GM12878 (cell line): Measurements from ENCODE around the gene SLC1A2. TPM values are rescaled to one million over a fixed set of nuclear protein-coding genes. Genes with fewer than 3 reads are reported as not detected.

ENCODE experiments used
- ATAC-seq: fragments of 200-7000 bp; cut with Tn5 transposase; 3 replicates; pipeline ENCODE4 v1.9.1; 2020; ENCODE audit warnings: mild to moderate bottlenecking, moderate library complexity
- BruUV-seq: library from RNA; stranded (reverse); fragments of 400-500 nt; replicated peaks from 2 replicates; lab custom pipeline; 2021; lab: Mats Ljungman, UMichigan
- CTCF ChIA-PET: fragments of 300-600 bp; sonication (Branson Sonifier 250); formaldehyde crosslinking; extraction: SDS; loops from one replicate; lab custom pipeline; 2021; ENCODE audit warnings: inconsistent platforms; lab: Yijun Ruan, JAX
- POLR2A ChIA-PET: fragments of 350-600 bp; formaldehyde crosslinking; extraction: SDS; loops from one replicate; lab custom pipeline; 2021; ENCODE audit warnings: inconsistent platforms; lab: Charles Lee
- RAD21 ChIA-PET: fragments of 300-600 bp; sonication (Branson Sonifier 250); formaldehyde crosslinking; loops from one replicate; lab custom pipeline; 2023; ENCODE audit warnings: antibody characterized with exemption; ENCODE audit not compliant: unreplicated experiment; lab: Charles Lee
- SMC1A ChIA-PET: fragments of 300-600 bp; sonication (Branson Sonifier 250); formaldehyde crosslinking; loops from one replicate; lab custom pipeline; 2023; ENCODE audit not compliant: unreplicated experiment, uncharacterized antibody; lab: Charles Lee
- DNase-seq: peaks from one replicate; pipeline ENCODE4 v3.0.0-alpha.2; 2011; ENCODE audit warnings: low read depth, low spot score
- FAIRE-seq: peaks from 3 replicates; lab custom pipeline; 2011; peaks lifted over from hg19 to GRCh38; lab: Jason Lieb, UNC
- H2AFZ ChIP-seq: 2 replicates; pipeline ENCODE4 v1.6.0; 2011; ENCODE audit warnings: low read depth, low read length, control low read depth; ENCODE audit not compliant: control insufficient read depth
- H3K27ac ChIP-seq: 2 replicates; pipeline ENCODE4 v1.5.1; 2011; ENCODE audit warnings: control low read depth; ENCODE audit not compliant: control insufficient read depth, insufficient read depth
- H3K27me3 ChIP-seq, 2 experiments: replicated peaks in 1 of 2; 2 replicates each; pipeline versions ENCODE4 v1.6.0 to v1.6.1; 2011; ENCODE audit warnings: low read length in 1 of 2; ENCODE audit not compliant: control insufficient read depth in 2 of 2, insufficient read depth in 2 of 2
- H3K36me3 ChIP-seq, 2 experiments: 2 replicates each; pipeline ENCODE4 v1.5.1; 2011; ENCODE audit warnings: low read length in 1 of 2; ENCODE audit not compliant: control insufficient read depth in 2 of 2, insufficient read depth in 2 of 2
- H3K4me1 ChIP-seq: 2 replicates; pipeline ENCODE4 v1.6.1; 2011; ENCODE audit warnings: mild to moderate bottlenecking, low read length, moderate library complexity, mixed read lengths; ENCODE audit not compliant: control insufficient read depth, insufficient read depth
- H3K4me2 ChIP-seq: 2 replicates; pipeline ENCODE4 v1.6.0; 2011; ENCODE audit warnings: control low read depth; ENCODE audit not compliant: control insufficient read depth, insufficient read depth
- H3K4me3 ChIP-seq: fragments of 200-600 bp; sonication (generic); 2 replicates; pipeline ENCODE4 v1.5.1; 2016
- H3K79me2 ChIP-seq: 2 replicates; pipeline ENCODE4 v1.6.0; 2011; ENCODE audit warnings: low read length; ENCODE audit not compliant: control insufficient read depth, insufficient read depth
- H3K9ac ChIP-seq: 2 replicates; pipeline ENCODE4 v1.8.0; 2011; ENCODE audit warnings: low read length, control low read depth, mixed read lengths; ENCODE audit not compliant: control insufficient read depth, insufficient read depth
- H3K9me3 ChIP-seq: replicated peaks from 3 replicates; pipeline ENCODE4 v1.5.1; 2011; ENCODE audit warnings: mild to moderate bottlenecking, low read length; ENCODE audit not compliant: control insufficient read depth, insufficient read depth
- H4K20me1 ChIP-seq: 2 replicates; pipeline ENCODE4 v1.6.0; 2011; ENCODE audit not compliant: control insufficient read depth, insufficient read depth
- CREM ChIP-seq: IDR thresholded peaks from 2 replicates; pipeline ENCODE4 v1.6.1; 2014; ENCODE audit warnings: antibody characterized with exemption, low read depth
- E4F1 ChIP-seq: fragments of 450-650 bp; IDR thresholded peaks from 2 replicates; pipeline ENCODE4 v1.6.1; 2018; ENCODE audit warnings: borderline replicate concordance, mild to moderate bottlenecking; ENCODE audit not compliant: partially characterized antibody
- FOXK2 ChIP-seq: fragments of 450-650 bp; IDR thresholded peaks from 2 replicates; pipeline ENCODE4 v1.6.1; 2017; ENCODE audit warnings: mild to moderate bottlenecking, moderate library complexity
- POU2F2 ChIP-seq: IDR thresholded peaks from 3 replicates; pipeline ENCODE4 v1.6.1; 2011; ENCODE audit warnings: low read depth, mild to moderate bottlenecking, low read length, borderline replicate concordance
- RB1 ChIP-seq: fragments of 450-650 bp; formaldehyde crosslinking; IDR thresholded peaks from 2 replicates; pipeline ENCODE4 v1.6.1; 2017; ENCODE audit warnings: mild to moderate bottlenecking, borderline replicate concordance
- SP1 ChIP-seq: IDR thresholded peaks from one replicate; pipeline ENCODE4 v1.6.1; 2011; ENCODE audit warnings: low read depth, low read length
- SUZ12 ChIP-seq: fragments of 200-600 bp; sonication (generic); IDR thresholded peaks from one replicate; pipeline ENCODE4 v1.6.1; 2018; ENCODE audit warnings: antibody characterized with exemption, mild to moderate bottlenecking; ENCODE audit not compliant: unreplicated experiment
- TCF3 ChIP-seq: IDR thresholded peaks from 2 replicates; pipeline ENCODE4 v1.6.1; 2012; ENCODE audit warnings: low read depth, mild to moderate bottlenecking, low read length, borderline replicate concordance; ENCODE audit not compliant: insufficient read depth
- ZNF24 ChIP-seq: fragments of 450-650 bp; IDR thresholded peaks from 2 replicates; pipeline ENCODE4 v1.6.1; 2017; ENCODE audit warnings: antibody characterized with exemption, mild to moderate bottlenecking
- WGBS: methylation state at CpG from one replicate; pipeline ENCODE4 v1.1.6; 2016; ENCODE audit warnings: low lambda C conversion rate; ENCODE audit not compliant: insufficient replicate concordance, insufficient coverage; ENCODE audit errors: missing lambda C conversion rate; 5-methylcytosine and 5-hydroxymethylcytosine counted together
- in situ Hi-C: fragments of 300-500 bp; cut with MboI; formaldehyde crosslinking; loops from 9 replicates; pipeline ENCODE4 v1.14.3; 2018; ENCODE audit warnings: mixed read lengths
- intact Hi-C: fragments of 100-400 bp; cut with micrococcal nuclease; formaldehyde crosslinking; loops from one replicate; pipeline ENCODE4 v1.14.2; 2022; ENCODE audit not compliant: unreplicated experiment
- polyA plus RNA-seq, 11 experiments: library from polyadenylated mRNA; depleted of rRNA in 4 of 11; unstranded in 6 of 11; stranded (reverse) in 5 of 11; fragments of >200 nt; fragmentation: Nextera tagmentation in 4 of 11; fragmentation: Illumina TruSeq in 1 of 11; extraction: Ambion mirVana in 4 of 11; extraction: Trizol in 1 of 11; gene quantifications; 1 replicate in 1 of 11; 2 replicates in 10 of 11; pipeline versions ENCODE4 v1.2.1 to v1.2.3, GENCODE V29; 2011 to 2016; ENCODE audit warnings: inconsistent platforms in 2 of 11, missing spikeins in 2 of 11, low read depth in 1 of 11
- total RNA-seq, 4 experiments: library from RNA; depleted of rRNA in 3 of 4; stranded (reverse); fragments of >200 nt in 3 of 4; fragmentation: Illumina TruSeq in 1 of 4; extraction: Trizol in 1 of 4; gene quantifications; 2 replicates each; pipeline versions ENCODE4 v1.2.1 to v1.2.3, GENCODE V29; 2013 to 2021
- TF ChIP-seq, protein P1 (sequence below): fragments of 450-650 bp; formaldehyde crosslinking; IDR thresholded peaks from 2 replicates; pipeline ENCODE4 v1.5.0; 2022; ENCODE audit warnings: mild to moderate bottlenecking, missing genetic modification characterization
- TF ChIP-seq, protein P2 (sequence below): fragments of 450-650 bp; formaldehyde crosslinking; IDR thresholded peaks from 2 replicates; pipeline ENCODE4 v1.4.0; 2020; ENCODE audit warnings: mild to moderate bottlenecking, moderate library complexity
- TF ChIP-seq, protein P3 (sequence below): fragments of 450-650 bp; IDR thresholded peaks from 2 replicates; pipeline ENCODE4 v1.6.1; 2017; ENCODE audit warnings: antibody characterized with exemption, mild to moderate bottlenecking, moderate library complexity

Gene SLC1A2
- total and polyA plus RNA-seq, 10 of the 15 experiments (the other 5 are each of a cell fraction or from before 2014, with no cell fraction given): 0.01 to 0.84 (median 0.22) TPM; not detected in 1

- Histone ChIP-seq H3K4me3 (no peak overlapping the region), H2AFZ (no peak overlapping the region), H3K79me2 (no peaks in the 10 kb centered on the region), H4K20me1 (no peaks in the 10 kb centered on the region), H3K4me2 (no peak overlapping the region), H3K9ac (no peak overlapping the region), H3K9me3 (no peaks in the 10 kb centered on the region), H3K27me3 (no peaks in the 10 kb centered on the region; a peak in 4 of 4 replicates), H3K36me3 (no peaks in the 10 kb centered on the region), H3K27ac (no peak overlapping the region), H3K4me1 (no peaks in the 10 kb centered on the region)
- in situ Hi-C loops (no loop called here), intact Hi-C loops (no loop called here)
- ATAC-seq (no peak), FAIRE-seq (no peak), DNase-seq (no peak)
- POLR2A ChIA-PET: no interaction called here
- RAD21 ChIA-PET: no interaction called here
- SMC1A ChIA-PET: no interaction called here
- CTCF ChIA-PET: interaction anchor here (1.1 kb wide), 1 partner anchor 33 kb away, joined by 5 read pairs; no protein-coding TSS in a partner anchor
- WGBS: 0% methylated on average over 1 of the region's 1 CpG
- no TSS peak for BruUV-seq
- no peak for TF ChIP-seq CREM
- TF ChIP-seq SUZ12: no peak
- TF ChIP-seq ZNF24: no peak
- TF ChIP-seq, protein P1, sequence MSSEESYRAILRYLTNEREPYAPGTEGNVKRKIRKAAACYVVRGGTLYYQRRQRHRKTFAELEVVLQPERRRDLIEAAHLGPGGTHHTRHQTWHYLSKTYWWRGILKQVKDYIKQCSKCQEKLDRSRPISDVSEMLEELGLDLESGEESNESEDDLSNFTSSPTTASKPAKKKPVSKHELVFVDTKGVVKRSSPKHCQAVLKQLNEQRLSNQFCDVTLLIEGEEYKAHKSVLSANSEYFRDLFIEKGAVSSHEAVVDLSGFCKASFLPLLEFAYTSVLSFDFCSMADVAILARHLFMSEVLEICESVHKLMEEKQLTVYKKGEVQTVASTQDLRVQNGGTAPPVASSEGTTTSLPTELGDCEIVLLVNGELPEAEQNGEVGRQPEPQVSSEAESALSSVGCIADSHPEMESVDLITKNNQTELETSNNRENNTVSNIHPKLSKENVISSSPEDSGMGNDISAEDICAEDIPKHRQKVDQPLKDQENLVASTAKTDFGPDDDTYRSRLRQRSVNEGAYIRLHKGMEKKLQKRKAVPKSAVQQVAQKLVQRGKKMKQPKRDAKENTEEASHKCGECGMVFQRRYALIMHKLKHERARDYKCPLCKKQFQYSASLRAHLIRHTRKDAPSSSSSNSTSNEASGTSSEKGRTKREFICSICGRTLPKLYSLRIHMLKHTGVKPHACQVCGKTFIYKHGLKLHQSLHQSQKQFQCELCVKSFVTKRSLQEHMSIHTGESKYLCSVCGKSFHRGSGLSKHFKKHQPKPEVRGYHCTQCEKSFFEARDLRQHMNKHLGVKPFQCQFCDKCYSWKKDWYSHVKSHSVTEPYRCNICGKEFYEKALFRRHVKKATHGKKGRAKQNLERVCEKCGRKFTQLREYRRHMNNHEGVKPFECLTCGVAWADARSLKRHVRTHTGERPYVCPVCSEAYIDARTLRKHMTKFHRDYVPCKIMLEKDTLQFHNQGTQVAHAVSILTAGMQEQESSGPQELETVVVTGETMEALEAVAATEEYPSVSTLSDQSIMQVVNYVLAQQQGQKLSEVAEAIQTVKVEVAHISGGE (CRISPR knock-in tag): no peak
- TF ChIP-seq, protein P2, sequence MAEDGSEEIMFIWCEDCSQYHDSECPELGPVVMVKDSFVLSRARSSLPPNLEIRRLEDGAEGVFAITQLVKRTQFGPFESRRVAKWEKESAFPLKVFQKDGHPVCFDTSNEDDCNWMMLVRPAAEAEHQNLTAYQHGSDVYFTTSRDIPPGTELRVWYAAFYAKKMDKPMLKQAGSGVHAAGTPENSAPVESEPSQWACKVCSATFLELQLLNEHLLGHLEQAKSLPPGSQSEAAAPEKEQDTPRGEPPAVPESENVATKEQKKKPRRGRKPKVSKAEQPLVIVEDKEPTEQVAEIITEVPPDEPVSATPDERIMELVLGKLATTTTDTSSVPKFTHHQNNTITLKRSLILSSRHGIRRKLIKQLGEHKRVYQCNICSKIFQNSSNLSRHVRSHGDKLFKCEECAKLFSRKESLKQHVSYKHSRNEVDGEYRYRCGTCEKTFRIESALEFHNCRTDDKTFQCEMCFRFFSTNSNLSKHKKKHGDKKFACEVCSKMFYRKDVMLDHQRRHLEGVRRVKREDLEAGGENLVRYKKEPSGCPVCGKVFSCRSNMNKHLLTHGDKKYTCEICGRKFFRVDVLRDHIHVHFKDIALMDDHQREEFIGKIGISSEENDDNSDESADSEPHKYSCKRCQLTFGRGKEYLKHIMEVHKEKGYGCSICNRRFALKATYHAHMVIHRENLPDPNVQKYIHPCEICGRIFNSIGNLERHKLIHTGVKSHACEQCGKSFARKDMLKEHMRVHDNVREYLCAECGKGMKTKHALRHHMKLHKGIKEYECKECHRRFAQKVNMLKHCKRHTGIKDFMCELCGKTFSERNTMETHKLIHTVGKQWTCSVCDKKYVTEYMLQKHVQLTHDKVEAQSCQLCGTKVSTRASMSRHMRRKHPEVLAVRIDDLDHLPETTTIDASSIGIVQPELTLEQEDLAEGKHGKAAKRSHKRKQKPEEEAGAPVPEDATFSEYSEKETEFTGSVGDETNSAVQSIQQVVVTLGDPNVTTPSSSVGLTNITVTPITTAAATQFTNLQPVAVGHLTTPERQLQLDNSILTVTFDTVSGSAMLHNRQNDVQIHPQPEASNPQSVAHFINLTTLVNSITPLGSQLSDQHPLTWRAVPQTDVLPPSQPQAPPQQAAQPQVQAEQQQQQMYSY (CRISPR knock-in tag): no peak
- no peak for TF ChIP-seq TCF3
- TF ChIP-seq FOXK2: no peak
- no peak for TF ChIP-seq POU2F2
- TF ChIP-seq, protein P3, sequence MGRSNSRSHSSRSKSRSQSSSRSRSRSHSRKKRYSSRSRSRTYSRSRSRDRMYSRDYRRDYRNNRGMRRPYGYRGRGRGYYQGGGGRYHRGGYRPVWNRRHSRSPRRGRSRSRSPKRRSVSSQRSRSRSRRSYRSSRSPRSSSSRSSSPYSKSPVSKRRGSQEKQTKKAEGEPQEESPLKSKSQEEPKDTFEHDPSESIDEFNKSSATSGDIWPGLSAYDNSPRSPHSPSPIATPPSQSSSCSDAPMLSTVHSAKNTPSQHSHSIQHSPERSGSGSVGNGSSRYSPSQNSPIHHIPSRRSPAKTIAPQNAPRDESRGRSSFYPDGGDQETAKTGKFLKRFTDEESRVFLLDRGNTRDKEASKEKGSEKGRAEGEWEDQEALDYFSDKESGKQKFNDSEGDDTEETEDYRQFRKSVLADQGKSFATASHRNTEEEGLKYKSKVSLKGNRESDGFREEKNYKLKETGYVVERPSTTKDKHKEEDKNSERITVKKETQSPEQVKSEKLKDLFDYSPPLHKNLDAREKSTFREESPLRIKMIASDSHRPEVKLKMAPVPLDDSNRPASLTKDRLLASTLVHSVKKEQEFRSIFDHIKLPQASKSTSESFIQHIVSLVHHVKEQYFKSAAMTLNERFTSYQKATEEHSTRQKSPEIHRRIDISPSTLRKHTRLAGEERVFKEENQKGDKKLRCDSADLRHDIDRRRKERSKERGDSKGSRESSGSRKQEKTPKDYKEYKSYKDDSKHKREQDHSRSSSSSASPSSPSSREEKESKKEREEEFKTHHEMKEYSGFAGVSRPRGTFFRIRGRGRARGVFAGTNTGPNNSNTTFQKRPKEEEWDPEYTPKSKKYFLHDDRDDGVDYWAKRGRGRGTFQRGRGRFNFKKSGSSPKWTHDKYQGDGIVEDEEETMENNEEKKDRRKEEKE: no peak
- TF ChIP-seq SP1: no peak
- TF ChIP-seq E4F1: no peak
- TF ChIP-seq RB1: no peak
Observed at GRCh38 chr11:35454362-35454761, 35.0 kb upstream of the SLC1A2 start.
